Activated T-cell treated with anti-CD3 and anti-CD28 coated beads for 1 hour (primary cell): ENCODE measurements around the gene ANKS1B.

ENCODE experiments used
- DNase-seq: peaks from one replicate; pipeline ENCODE4 v3.0.0-alpha.2; 2020; ENCODE audit warnings: low read depth

ANKS1B gene

DNA sequence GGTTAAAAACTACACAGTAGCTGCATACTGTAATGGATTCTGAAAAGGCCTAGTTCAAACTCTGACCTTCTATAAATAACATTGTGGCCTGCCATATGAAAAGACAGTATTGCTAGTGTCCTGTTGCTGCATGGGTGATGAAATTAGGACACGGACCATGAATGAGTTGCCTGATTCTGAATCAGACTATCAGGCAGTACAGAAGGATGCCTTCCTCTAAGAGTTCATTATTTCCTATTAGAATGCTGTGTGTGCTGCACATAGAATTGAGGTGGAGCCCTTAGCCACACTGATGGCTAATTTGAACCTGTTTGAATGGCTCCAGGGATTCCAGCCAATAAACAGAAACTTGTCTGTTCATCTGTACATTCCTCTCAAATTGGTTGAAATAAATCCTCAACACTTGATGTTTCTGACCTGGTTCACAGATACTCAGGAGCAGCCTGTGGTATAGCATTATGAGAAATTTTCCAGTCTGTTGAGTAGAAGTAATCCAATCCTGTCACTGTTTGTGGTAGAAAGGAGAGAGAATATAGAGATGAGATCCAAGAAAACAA lies 856.4 kb downstream of the ANKS1B start:
- DNase-seq = no peak

DNA sequence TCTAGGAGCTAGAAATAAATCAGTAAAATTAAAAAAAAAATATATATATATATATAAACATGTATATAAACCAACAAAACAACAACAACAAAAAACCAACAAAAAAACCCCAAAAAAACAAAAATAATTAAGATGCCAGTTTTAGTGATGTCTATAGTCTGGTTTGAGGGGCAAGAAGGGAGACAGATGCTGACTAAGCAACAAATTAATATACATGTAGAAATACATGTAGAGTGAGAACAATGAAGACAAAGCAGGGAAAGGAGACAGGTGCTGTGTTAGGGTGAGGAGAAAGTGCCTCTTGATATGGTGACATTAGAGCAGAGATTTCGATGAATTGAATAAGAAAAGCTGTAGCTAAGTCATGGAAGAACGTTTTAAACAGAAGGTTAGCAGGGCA lies 861.8 kb downstream of the ANKS1B start:
- no peak for DNase-seq

DNA sequence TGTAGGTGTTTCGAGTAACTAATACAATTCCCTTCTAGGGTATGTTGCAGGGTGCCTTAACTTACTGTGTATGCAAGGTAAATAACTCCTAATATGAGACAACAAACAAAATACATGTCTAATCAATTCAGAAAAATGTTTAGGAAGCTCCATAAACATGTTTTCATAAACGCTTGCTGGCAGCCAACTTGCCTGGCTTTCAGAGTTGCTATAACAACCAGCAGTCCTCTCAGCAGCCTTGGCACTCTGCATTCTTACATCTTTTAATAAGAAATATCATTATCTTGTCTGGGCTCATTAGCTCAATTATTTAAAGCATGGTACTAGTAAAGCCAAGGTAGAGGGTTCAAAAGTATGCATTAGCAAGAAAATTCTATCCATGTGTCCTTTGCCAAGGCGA lies 862.2 kb downstream of the ANKS1B start:
- no peak for DNase-seq

DNA sequence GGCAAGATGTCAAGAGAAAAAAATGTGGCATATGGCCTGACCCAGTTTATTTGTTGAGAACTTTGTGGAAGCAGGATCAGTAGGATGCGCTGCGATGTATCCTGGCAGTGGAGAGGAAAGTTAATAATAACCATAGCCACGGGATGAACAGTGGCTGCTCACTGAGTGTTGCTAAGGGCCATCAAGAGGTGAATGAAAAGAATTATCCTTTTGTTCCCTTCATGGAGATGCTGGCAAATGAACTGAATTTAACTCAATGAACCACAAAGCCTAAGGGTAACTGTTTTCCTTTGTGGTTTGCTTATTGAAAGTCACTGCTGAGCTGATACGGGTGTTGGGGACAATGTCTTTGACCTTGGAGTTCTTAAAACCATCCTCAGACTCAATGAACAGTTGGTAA lies 863.2 kb downstream of the ANKS1B start:
- no peak for DNase-seq

DNA sequence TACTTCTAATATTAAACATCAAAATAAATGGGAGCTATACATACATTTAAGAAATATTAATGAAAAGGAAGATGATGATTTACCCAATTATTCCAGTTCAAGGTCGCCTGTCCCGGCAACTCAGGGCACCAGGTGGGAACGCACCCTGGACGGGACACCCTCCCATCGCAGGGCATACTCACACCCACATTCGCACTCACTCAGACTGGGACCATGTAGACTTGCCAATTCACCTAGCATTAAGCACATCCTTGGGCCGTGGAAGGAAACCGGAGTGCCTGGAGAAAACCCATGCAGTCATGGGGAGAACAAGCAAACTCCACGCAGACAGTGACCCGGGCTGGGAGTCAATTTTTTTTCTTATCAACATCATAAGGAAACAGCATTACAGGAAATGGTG lies 864.8 kb downstream of the ANKS1B start:
- no peak for DNase-seq

DNA sequence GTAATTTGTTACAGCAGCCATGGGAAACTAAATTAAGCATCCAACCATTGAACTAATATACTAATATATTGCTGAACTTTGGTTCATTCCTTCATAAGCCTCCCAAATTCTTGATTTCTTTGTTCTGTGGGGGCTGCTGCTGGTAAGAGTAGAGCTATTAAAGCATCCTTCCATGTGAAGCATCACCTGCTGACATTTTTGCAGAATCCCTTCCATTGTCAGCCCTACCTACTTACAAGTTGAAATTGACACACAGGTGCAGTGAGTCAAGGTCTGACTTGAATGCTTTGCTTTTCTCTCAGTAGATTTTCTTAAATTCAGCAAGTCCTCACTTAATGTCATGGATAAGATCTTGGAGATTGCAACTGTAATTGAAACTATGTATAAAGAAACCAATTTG lies 865.3 kb downstream of the ANKS1B start:
- DNase-seq = no peak

DNA sequence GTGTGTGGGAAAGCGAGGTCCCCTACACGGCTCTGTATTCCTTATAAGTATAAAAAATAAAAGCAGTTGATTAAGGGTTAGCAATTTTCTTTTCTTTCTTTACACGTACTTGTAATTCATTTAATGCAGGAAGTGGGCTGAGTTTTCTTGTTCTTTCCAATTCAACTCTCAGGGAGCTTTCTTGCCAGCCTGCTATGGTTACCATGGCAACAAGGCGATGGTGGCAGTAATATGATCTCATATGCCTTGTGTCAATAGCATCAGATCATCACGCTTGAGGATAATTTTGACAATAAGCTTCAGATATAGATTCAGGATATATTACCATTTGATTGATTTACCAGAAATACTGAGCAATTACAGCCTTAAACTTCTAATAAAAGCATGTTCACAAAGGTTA lies 873.1 kb downstream of the ANKS1B start:
- DNase-seq = no peak

DNA sequence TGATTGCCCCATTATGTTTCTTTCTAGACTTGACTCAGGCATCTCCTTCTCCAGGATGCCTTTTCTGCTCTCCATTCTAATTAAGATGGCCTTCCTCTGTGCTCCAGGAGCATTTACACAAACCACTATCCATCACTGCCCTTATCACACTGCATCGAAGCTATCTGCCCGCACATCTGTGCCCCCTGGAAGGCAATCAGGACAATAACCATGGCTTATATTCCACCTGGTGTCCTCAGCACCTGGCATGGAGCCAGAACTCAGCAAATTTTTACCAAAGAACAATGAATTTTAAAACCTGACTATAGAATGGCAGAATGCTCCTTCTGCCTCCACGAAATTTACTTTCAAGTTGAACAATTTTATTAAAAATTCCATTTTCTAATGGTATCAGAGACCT lies 873.9 kb downstream of the ANKS1B start:
- DNase-seq = no peak

DNA sequence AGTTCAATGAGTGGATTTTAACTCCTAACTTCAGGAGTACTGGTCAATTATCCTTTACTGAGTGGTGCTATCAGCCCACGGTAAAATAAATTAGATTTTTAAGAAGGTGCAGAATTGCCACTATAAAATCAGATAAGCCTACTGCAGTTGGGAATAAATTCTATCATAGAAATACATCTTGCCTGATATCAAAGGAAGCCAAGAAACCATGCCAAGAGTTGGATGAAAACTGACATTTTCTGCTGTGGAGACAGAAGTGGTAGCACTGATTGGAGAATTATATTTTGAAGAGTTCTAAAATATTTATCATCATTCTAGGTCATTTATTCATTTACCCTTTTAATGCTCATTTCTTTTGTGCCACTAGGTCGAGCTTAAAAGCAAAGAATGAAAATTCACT lies 874.5 kb downstream of the ANKS1B start:
- no peak for DNase-seq

DNA sequence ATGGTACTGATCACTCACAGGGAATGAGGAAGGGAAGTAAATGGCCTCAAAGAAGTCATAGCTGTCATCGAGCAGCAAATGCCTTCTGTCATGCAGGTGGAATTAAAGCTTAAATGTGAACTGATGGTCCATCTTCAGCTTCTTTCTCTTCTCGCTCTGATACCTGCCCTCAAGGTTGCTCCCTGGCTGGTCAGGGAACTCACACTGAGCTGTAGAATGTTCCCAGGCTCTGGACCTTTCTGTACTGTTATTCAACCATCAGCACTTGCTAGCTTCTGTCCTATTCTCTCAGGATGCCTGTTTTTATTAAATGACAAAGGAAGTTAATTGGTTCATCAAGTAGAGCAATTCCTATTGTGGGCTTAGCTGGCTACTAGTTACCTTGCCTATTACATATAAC lies 875.8 kb downstream of the ANKS1B start:
- DNase-seq = no peak

DNA sequence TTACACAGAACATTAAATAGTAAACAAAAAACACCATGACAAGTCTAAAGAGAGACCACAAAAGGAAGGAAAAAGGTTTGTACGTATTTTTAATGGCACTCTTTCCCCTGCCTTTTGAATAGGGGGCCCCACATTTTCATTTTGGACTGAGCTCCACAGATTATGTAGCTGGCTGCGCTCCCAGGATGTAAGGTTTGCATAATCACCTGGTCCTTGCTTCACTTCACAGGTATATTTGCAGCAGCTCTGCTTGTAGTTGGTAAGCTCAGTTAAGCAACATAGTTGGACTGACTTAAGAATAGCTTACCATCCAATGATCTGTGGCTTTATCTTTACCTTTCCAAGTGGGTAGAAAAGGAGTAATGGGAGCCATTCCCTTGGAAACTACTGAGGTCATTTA lies 885.0 kb downstream of the ANKS1B start:
- no peak for DNase-seq

DNA sequence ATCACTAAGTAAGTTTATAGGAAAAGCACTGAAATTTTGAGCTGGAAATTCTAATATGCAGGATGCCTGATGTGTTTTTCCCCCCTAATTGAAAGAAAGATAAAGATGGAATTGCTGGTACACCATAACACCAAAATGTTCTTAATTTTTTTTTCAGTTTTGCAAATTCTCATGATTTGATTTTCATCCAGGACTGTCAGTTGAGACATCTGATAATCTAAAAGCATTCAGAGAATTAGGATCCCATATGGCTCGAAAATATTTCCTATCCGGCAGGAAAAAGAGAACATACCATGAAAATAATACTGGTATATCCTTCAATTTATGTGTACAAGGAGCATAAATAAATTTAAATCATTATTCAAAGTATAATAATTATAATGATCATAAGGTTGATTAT lies 887.6 kb downstream of the ANKS1B start:
- DNase-seq = no peak

DNA sequence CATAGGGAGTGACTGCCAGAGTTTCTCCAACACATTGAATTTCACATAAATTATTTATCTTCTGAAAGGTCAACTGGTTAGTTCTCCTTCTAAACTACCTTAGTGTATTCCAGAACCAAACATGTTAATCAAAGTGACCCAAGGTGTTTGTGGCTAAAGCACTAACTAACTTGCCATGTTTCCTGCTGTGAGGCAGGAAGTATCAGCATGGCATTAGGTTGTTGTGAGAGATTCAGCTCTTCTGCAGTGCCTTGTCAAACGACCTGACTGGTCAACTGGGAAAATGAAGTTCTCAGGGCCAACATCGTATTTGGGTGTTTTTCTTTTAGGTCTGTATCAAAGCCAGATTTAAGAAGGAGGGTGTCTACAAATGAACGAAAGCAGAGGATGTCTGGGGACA lies 891.6 kb downstream of the ANKS1B start:
- no peak for DNase-seq

DNA sequence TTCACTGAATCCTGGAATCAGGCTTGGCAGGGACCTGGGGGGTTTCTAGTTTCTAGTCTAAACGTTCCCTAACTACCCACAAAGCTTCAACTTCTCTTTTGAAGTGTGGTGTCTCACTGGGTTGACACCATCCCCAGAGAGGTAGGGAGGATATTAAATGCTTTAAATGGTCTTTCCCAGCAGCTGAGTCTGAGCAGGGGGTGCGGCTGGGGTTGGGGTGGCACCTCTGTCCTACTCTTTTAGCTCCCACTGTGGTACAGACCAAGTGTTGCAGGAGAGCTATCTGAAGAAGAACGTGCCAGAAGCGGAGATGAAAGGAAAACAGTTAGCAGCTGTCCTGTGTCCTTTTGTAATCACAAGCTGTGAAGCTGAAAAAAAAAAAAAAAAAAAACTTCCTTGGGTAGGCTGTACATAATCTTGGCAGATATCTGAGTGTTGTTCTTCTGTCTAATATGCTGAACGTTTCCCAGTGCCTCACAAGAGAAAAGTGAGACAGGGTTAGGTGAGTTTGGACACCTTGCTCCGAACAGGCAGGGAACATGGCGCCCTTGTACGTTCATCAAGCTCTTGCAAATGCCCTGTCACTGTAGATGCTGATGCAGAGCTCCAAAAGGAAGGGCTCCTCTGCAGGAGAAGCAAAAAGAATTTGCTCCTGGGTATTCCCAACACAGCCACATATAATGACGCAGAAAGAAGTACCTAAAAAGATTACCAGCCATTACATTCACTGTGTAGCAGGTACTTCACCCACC lies 892.5 kb downstream of the ANKS1B start:
- no peak for DNase-seq

DNA sequence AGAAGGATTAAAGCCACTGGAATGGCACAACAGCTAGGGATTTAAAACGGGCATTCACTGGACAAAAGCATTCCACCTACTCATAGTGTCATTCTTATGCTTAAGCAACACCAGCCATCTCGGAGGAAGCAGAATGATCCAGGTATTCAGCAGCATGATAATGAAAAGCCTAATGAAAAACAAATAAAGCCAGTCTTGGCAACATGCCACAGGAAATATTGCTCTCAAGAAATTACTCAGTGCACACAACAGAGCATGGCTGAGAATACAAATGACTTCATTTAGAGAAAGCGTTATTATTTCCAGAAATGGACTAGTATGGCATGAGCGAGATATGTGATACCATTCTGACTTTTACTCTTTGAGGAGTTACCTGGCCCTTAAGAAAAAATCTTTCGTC lies 897.5 kb downstream of the ANKS1B start:
- DNase-seq = no peak

DNA sequence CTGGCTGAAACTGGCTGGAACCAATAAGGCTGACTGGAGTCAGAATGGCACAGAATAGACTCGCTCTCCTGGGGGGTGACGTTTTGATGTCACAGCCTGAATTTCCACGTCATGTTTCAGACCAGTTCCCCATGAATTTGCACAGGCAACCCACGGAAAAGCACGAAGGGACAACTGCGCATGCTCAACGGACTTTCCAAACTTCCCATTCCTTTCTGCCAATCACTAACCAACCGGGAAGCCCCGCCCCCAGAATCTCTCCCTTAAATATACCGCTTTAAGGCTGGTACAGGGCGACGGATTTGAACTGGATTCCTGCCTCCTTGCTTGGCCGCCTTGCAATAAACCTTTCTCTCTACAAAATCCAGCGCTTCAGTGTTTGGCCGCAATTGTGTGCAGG lies 904.9 kb downstream of the ANKS1B start:
- DNase-seq = no peak

DNA sequence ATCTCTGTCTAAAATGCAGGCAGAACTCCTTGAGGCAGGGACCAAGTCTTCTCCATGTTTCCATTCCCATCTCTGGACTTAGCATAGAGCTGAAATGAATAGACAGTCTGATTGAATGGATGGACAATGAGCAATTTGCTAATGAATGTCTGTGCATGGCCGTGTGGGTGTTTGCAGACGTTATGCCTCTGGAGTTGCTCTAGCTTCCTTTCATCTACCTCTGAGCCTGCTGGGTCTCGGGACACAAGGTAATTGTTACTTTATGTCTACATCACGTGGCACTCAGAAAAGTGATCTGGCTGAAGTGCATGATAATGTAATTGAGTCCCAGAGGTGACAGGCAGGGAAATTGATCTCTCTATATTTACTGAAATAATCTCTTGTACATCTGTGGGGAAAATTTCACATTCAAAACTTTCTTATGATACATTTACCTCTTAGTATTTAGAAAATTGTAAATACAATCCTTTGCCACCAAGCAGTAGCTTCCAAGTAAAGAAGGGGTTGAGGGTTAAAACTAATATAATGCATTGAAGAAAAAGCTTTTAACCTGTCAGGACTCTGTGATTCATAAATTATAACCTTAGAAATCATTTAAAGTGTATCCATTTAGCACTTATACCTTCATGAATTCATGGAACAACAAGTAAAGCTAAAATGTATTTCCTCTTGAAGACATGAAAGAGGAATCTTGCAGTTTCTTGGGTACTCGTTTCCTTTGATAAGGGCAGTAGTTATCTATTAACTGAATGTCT lies 915.6 kb downstream of the ANKS1B start:
- DNase-seq = no peak

DNA sequence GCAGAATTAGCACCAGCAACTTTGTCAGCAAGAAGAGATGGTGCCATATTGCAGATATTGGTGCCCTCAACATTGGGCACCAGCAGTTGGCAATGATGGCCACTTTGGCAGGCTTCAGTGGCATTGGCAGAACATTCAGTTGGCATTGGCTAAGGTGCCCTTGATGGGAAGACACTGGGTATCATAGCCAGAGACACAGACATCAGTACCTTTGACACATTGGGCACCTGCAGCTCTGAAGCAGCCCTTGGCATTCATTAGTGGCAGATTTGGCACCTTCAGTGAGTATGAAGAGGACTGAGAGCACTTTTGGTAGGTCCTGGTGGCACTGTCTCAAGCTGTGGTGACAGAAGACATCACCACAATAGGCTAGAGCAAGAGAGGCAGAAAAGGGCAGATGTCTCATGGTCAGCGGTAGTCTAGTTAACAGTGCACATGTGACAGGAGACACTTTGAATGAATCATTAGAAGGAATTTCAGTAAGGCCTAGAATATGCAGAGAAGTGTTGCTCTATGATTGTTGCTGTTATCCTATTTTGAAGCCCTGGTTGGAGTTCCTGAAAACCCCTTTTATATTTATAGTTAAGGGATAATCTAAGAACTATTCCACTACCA lies 917.5 kb downstream of the ANKS1B start:
- no peak for DNase-seq

DNA sequence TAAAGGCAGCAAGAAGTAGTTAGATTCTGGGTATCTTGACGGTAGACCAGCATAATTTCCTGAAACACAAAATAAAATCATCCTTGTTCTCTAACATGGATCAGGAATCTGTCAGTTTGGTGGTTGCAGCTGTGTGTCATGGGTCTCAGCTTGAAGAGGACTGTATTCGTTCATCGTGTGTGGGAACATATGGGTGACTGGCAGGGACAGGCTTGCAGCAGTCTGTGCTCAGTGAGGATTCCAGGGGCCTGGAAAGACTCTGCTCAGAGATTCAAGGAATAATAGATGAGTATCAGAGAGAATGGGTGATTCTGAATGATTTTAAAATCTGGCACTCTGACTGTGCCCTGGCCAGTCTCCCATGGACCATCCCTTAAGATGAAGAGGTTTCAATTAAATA lies 918.0 kb downstream of the ANKS1B start:
- DNase-seq = no peak

DNA sequence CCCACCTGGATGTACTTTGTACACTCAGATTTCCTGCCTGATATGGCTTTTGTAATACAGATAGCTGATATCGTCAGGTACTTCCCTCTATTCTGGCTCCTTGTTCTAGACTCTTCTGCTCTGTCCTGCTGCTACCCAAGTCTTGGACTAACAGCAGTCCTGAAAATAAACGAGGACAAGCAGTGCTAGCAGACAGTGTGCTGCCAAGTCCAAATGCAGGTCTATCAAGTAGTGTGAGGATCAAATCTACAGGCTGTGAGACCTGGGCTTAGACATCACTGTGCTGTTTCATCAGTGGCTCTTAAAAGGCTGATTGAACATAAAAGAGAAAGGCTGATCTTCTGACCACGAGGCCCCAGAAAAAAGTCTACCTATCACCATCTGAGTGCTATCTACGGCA lies 921.6 kb downstream of the ANKS1B start:
- no peak for DNase-seq

DNA sequence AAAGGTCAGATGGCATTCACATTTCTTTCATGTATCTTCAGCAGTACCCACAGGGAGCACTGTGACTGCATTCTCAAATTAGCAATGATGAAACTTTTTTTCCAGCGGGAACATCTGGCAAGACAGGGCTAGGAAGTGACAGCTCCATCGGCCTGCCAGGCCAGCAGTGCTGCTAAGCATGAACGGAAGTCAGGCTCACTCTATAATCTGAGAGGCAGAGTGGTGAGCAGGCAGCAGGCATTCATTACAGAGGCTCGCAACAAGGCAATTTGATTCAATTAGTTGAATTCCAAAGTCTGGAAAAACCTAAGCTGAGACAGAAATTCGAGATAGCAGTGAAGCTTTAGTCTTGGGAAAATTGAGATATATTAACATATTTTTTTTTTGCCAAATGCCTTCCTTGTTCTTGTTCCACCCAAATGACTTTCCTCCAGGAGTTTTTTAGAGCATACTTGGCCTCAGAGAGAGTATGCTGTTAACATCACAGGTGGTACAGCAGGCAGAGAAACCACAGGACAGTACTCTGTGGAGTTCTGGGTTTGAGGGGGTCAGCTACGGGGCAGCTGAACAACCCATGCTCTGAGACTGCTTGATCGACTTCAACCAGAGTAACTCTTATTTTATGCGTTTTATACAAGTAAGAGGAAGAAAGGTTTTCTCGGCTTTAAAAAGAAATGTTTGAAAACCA lies 924.8 kb downstream of the ANKS1B start:
- no peak for DNase-seq

DNA sequence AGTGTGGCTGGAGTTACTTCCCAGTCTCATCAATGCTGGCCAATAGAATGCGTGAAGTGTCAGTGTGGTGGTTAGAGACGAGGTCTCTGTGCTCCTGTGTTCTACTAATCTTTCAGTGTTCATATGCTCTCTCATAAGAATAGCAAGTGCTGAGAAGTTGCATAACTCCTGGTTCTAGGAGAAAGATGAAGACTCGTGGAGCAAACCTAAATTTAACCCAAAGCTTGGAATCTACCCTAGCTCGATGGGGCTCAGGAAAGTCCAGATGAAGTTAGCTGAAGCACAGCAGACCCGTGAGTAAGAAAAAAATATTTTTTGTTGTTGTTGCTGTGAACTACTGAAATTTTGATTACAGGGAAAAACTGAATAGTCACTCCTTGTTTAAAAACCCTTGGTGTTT lies 927.1 kb downstream of the ANKS1B start:
- DNase-seq = no peak

DNA sequence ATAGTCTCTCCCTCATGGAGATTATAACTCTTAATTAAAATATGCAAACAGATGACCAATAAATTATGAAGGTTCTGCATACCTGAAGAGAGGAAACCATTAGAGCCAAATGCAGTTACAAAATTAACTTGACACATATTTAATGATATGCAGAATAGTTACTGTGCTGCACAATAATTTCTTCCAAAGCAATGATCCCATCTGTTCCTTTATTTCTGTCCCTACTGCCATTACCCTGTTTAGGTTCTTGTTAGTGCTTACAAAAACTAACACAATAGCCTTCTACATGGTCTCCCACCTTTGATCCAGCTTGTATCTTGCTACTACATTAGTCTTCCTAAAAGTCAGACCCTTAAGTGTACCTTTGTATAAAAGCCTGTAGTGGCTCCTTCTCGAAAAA lies 928.5 kb downstream of the ANKS1B start:
- DNase-seq = no peak
